ENCODE data around the gene NAA80.
"Not testable (repeated sequence)": the region's sequence is repeated elsewhere in the genome, so short reads cannot be mapped to it uniquely, and the experiment has no call there.

The NAA80 gene

DNA sequence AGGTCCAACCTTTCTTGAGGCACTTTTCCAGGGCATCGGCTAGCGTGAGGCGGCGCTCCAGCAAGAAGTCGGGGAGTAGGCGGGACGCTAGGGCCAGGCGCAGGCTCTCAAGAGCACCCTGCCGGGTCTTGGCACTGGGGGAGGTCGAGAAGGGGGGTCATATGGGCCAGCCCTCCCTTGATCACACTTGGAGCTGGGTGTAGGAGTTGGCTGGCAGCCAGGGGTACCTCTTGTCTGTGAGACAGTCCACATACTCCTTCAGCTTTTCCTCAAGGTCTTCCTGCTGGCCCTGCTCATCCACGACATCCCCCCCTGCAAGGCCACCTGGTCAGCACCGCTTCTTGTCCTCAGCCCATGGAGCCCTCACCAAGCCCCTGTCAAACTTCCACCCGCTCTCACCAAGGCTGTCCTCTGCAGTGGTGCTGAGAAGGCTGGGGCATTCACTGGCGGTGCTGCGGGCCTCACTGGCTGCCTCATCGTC lies 9.0 kb downstream of the NAA80 start:
- TF ChIP-seq, protein P1, sequence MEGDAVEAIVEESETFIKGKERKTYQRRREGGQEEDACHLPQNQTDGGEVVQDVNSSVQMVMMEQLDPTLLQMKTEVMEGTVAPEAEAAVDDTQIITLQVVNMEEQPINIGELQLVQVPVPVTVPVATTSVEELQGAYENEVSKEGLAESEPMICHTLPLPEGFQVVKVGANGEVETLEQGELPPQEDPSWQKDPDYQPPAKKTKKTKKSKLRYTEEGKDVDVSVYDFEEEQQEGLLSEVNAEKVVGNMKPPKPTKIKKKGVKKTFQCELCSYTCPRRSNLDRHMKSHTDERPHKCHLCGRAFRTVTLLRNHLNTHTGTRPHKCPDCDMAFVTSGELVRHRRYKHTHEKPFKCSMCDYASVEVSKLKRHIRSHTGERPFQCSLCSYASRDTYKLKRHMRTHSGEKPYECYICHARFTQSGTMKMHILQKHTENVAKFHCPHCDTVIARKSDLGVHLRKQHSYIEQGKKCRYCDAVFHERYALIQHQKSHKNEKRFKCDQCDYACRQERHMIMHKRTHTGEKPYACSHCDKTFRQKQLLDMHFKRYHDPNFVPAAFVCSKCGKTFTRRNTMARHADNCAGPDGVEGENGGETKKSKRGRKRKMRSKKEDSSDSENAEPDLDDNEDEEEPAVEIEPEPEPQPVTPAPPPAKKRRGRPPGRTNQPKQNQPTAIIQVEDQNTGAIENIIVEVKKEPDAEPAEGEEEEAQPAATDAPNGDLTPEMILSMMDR (IDR thresholded peaks at IDR 0.05; ENCODE audit: extremely low read depth, insufficient read depth, missing control alignments), result no peak
- in situ Hi-C loops (cut with MboI; ENCODE audit: low pct_unique_long_range_greater_than_20kb, low sequenced_read_pairs, unreplicated experiment), result no loop called here
- DNase-seq (ENCODE audit: low spot score), result no peak

DNA sequence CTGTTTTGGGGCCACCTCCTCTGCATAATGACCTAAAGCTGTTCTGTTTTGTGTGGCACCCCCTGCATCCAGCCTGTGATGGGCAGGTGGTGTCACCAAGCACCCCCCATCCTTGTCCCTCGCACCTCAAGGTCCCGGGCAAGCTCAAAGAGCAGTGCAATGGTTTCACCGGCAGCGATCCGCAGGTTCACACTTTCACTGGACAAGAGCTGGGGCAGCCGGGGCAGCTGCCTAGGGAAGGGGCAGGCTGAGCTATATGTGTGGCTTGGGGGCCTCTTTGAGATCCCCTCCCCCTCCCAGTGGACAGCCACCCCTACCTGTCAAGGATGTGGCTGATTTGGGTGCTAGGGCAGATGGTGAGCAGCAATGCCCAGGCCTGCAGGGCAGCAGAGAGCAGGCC lies 10.1 kb downstream of the NAA80 start:
- DNase-seq (ENCODE audit: low spot score), result no peak
- TF ChIP-seq, protein P1 (IDR thresholded peaks at IDR 0.05; ENCODE audit: extremely low read depth, insufficient read depth, missing control alignments), result no peak
- in situ Hi-C loops (cut with MboI; ENCODE audit: low pct_unique_long_range_greater_than_20kb, low sequenced_read_pairs, unreplicated experiment), result no loop called here

- TF ChIP-seq, protein P1 (IDR thresholded peaks at IDR 0.05; ENCODE audit: extremely low read depth, insufficient read depth, missing control alignments), result no peak
- in situ Hi-C loops (cut with MboI; ENCODE audit: low pct_unique_long_range_greater_than_20kb, low sequenced_read_pairs, unreplicated experiment), result no loop called here
- DNase-seq (ENCODE audit: low spot score), result no peak
Observed at GRCh38 chr3:50288387-50289007, 10.7 kb downstream of the NAA80 start.

DNA sequence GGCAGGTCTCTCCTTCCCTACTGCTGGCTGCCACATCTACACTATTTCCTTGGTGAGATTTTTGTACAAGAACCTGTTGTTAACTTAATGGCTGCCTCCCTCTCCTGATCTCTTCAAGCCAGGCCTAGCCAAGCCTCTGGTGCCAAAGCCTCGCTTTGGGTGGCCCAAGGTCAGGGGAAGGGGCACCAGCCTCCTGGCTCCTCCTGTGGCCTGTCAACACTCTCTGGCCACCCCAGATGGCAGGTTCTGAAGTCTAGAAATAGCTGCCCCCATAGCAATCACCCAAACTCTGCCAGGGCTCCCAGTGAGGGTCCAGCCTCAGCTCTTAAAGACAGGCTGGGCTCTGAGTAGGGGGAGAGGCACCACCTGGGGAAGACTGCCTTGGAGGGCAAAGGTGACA lies 11.9 kb downstream of the NAA80 start:
- DNase-seq (ENCODE audit: low spot score), result no peak
- in situ Hi-C loops (cut with MboI; ENCODE audit: low pct_unique_long_range_greater_than_20kb, low sequenced_read_pairs, unreplicated experiment), result no loop called here
- TF ChIP-seq, protein P1 (IDR thresholded peaks at IDR 0.05; ENCODE audit: extremely low read depth, insufficient read depth, missing control alignments), result no peak

DNA sequence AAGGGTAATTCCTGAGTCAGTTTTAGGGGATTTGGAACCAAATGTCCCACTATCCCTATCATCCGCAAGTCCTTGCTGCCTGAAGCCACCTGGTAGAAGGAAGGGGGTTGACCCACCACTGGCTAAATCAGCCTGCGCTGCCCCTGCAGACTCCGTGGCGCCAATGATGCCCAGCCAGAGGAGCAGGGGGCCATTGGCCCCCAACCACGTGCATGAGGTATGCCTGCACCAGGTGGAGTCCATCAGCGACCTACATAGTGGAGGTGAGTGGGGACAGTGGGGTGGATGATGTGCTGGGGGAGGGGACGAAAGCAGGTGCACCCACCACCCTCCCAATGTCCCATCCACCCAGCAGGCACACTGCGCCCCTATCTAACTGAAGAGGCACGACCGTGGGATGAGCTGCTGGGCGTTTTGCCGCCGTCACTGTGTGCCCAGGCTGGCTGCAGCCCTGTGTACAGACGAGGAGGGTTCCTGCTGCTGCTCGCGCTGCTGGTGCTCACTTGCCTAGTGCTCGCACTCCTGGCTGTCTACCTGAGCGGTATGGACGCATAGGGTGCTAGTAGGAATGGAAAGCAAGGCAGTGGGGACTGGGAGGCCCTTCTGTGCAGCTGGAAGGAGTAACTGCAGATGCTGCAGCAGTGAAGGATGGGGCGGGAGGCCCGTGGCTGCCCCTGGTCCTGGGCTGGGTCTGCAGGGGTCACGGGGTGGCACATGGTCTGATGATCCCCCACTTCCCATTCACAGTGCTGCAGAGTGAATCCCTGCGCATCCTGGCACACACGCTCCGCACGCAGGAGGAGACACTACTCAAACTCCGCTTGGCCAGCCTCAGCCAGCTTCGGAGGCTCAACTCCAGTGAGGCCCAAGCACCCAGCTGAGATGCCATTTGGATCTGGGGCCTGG lies 12.6 kb downstream of the NAA80 start:
- TF ChIP-seq, protein P1 (IDR thresholded peaks at IDR 0.05; ENCODE audit: extremely low read depth, insufficient read depth, missing control alignments), result no peak
- in situ Hi-C loops (cut with MboI; ENCODE audit: low pct_unique_long_range_greater_than_20kb, low sequenced_read_pairs, unreplicated experiment), result no loop called here
- no peak for DNase-seq (ENCODE audit: low spot score)

DNA sequence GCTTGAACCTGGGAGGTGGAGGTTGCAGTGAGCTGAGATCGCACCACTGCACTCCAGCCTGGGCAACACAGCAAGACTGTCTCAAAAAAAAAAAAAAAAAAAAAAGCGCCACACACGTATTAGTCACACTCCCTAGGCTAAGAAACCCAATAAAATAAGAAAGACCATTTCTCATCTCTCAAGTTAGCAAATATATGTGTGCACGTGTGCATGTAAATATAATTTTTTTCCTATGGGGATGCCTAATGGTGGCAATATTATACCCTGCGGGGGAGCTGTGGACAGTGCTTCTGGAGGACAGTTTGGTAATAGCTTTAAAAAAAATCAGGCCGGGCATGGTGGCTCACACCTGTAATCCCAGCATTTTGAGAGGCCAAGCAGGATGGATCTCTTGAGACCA lies 15.1 kb downstream of the NAA80 start:
- in situ Hi-C loops (cut with MboI; ENCODE audit: low pct_unique_long_range_greater_than_20kb, low sequenced_read_pairs, unreplicated experiment), result not testable (repeated sequence)

More for the DNA sequence above, 15.1 kb downstream of the NAA80 start:
- not testable (repeated sequence) for DNase-seq (ENCODE audit: low spot score)
